Vagina (tissue), 2 donors: ENCODE measurements around the gene MLKL. TPM values are rescaled to one million over a fixed set of nuclear protein-coding genes. Genes with fewer than 3 reads are reported as not detected.
"Not testable (repeated sequence)": the region's sequence is repeated elsewhere in the genome, so short reads cannot be mapped to it uniquely, and the experiment has no call there.

Source experiments
- DNase-seq, 2 donors: peaks; one replicate each; pipeline ENCODE4 v3.0.0-alpha.2; 2017; ENCODE audit errors: extremely low spot score in 2 of 2
- H3K27ac ChIP-seq: fragments of 200-600 bp; sonication (generic); one replicate; pipeline ENCODE4 v1.5.1; 2019
- H3K27me3 ChIP-seq: fragments of 200-600 bp; sonication (generic); one replicate; pipeline ENCODE4 v1.5.1; 2019
- H3K36me3 ChIP-seq, 2 donors: fragments of 200-600 bp; sonication (generic); one replicate each; pipeline ENCODE4 v1.5.1; 2017 to 2019
- H3K4me1 ChIP-seq: fragments of 200-600 bp; sonication (generic); one replicate; pipeline ENCODE4 v1.5.1; 2019
- H3K4me3 ChIP-seq, 2 donors: fragments of 200-600 bp; sonication (generic); 1 replicate in 1 of 2; 2 replicates in 1 of 2; pipeline ENCODE4 v1.5.1; 2016 to 2019
- H3K9me3 ChIP-seq: fragments of 200-600 bp; sonication (generic); one replicate; pipeline ENCODE4 v1.5.1; 2019
- POLR2A ChIP-seq, 2 donors: fragments of 450-650 bp; IDR thresholded peaks; one replicate each; pipeline ENCODE4 v1.6.1; 2017; ENCODE audit warnings: antibody characterized with exemption in 2 of 2, mild to moderate bottlenecking in 2 of 2, moderate library complexity in 2 of 2
- POLR2AphosphoS5 ChIP-seq, 2 donors: sonication (generic); formaldehyde crosslinking; IDR thresholded peaks; one replicate each; pipeline ENCODE4 v1.9.0; 2017; ENCODE audit warnings: antibody characterized with exemption in 2 of 2, mild to moderate bottlenecking in 2 of 2, low read depth in 1 of 2; ENCODE audit not compliant: insufficient read depth in 1 of 2
- intact Hi-C: fragments of 100-400 bp; cut with DNase I; formaldehyde crosslinking; loops from one replicate; pipeline ENCODE4 v1.15.1; 2023
- total RNA-seq: library from RNA; depleted of rRNA; stranded (reverse); fragments of >200 nt; gene quantifications from one replicate; pipeline ENCODE4 v1.2.3, GENCODE V29; 2016
- TF ChIP-seq, protein P1 (sequence below), 3 experiments: fragments of 450-650 bp in 2 of 3; fragments of 200-600 bp in 1 of 3; sonication (generic) in 1 of 3; IDR thresholded peaks; one replicate each; pipeline ENCODE4 v1.5.1; 2017 to 2019; ENCODE audit warnings: antibody characterized with exemption in 3 of 3, mild to moderate bottlenecking in 2 of 3, moderate library complexity in 2 of 3

Gene MLKL
- total RNA-seq, 1 donor from 2014 or later = 40.0 TPM

- TF ChIP-seq POLR2A (IDR thresholded peaks at IDR 0.05) = no peak
- TF ChIP-seq, protein P1, sequence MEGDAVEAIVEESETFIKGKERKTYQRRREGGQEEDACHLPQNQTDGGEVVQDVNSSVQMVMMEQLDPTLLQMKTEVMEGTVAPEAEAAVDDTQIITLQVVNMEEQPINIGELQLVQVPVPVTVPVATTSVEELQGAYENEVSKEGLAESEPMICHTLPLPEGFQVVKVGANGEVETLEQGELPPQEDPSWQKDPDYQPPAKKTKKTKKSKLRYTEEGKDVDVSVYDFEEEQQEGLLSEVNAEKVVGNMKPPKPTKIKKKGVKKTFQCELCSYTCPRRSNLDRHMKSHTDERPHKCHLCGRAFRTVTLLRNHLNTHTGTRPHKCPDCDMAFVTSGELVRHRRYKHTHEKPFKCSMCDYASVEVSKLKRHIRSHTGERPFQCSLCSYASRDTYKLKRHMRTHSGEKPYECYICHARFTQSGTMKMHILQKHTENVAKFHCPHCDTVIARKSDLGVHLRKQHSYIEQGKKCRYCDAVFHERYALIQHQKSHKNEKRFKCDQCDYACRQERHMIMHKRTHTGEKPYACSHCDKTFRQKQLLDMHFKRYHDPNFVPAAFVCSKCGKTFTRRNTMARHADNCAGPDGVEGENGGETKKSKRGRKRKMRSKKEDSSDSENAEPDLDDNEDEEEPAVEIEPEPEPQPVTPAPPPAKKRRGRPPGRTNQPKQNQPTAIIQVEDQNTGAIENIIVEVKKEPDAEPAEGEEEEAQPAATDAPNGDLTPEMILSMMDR (IDR thresholded peaks at IDR 0.05) = no peak
- TF ChIP-seq POLR2AphosphoS5 (IDR thresholded peaks at IDR 0.05; ENCODE audit: insufficient read depth in 1 of 2, low read depth in 1 of 2) = no peak
- intact Hi-C loops = no loop called here
- H3K27me3 ChIP-seq = no peaks in the 10 kb centered on the region
- H3K36me3 ChIP-seq = peaks cover 0 to 23% of the 10 kb centered on the region in 2 donors
- no peak for DNase-seq
- H3K4me3 ChIP-seq = no peak overlapping the region
- H3K9me3 ChIP-seq = no peaks in the 10 kb centered on the region
- no peak overlapping the region for H3K27ac ChIP-seq
- peaks cover 22% of the 10 kb centered on the region for H3K4me1 ChIP-seq
These were observed 46.1 kb downstream of the MLKL start for GRCh38 chr16:74654536-74655050.

DNA sequence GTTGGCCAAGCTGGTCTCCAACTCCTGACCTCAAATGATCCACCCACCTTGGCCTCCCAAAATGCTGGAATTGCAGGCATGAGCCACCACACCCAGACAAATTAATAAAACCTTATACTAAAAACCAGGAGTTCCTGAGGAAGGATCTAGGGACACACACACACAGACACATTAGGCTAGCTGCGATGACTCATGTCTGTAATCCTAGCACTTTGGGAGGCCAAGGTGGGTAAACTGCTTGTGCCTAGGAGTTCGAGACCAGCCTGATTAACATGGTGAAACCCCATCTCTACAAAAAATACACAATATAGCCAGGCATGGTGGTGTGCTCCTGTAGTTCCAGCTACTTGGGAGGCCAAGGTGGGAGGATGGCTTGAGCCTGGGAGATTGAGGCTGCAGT, 47.8 kb downstream of the MLKL start:
- H3K9me3 ChIP-seq, DNase-seq, intact Hi-C loops, H3K27ac ChIP-seq, H3K4me3 ChIP-seq, H3K27me3 ChIP-seq, H3K4me1 ChIP-seq: not testable (repeated sequence)
- peaks cover 0 to 31% of the 10 kb centered on the region in 2 donors for H3K36me3 ChIP-seq

- intact Hi-C loops = no loop called here
- Histone ChIP-seq H3K4me1 (peaks cover 4% of the 10 kb centered on the region), H3K27ac (no peak overlapping the region), H3K9me3 (no peaks in the 10 kb centered on the region), H3K27me3 (no peaks in the 10 kb centered on the region), H3K4me3 (no peak overlapping the region), H3K36me3 (peaks cover 0 to 37% of the 10 kb centered on the region in 2 donors)
- no peak for TF ChIP-seq POLR2AphosphoS5 (IDR thresholded peaks at IDR 0.05; ENCODE audit: insufficient read depth in 1 of 2, low read depth in 1 of 2)
- TF ChIP-seq, protein P1 (IDR thresholded peaks at IDR 0.05) = no peak
- TF ChIP-seq POLR2A (IDR thresholded peaks at IDR 0.05) = no peak
- DNase-seq = no peak
These were observed 48.4 kb downstream of the MLKL start for GRCh38 chr16:74652249-74652648.

DNA sequence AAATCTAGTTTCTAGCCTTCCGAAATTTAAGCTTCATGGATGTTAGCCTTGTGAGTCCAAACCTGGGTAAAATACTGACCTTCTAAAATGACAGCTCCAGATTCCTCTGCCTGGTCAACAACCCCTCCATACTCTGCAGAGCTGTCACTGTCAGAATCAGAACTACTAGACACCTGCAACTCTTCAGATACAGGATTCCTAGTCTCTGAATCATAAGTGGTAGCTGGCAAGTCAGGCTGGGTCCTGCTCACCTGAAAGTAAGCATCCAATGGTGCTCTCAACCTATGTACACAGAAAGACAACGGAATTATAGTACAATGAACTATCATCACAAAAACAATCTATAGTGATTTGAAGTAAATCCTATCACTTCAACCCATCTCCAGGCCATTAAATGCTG, 48.8 kb downstream of the MLKL start:
- Histone ChIP-seq H3K4me3 (no peak overlapping the region), H3K9me3 (no peaks in the 10 kb centered on the region), H3K27ac (no peak overlapping the region), H3K36me3 (peaks cover 0 to 41% of the 10 kb centered on the region in 2 donors), H3K4me1 (peaks cover 4% of the 10 kb centered on the region), H3K27me3 (no peaks in the 10 kb centered on the region)
- intact Hi-C loops = no loop called here
- TF ChIP-seq POLR2AphosphoS5 (IDR thresholded peaks at IDR 0.05; ENCODE audit: insufficient read depth in 1 of 2, low read depth in 1 of 2) (no peak), POLR2A (IDR thresholded peaks at IDR 0.05) (no peak)
- TF ChIP-seq, protein P1 (IDR thresholded peaks at IDR 0.05) = no peak
- no peak for DNase-seq

DNA sequence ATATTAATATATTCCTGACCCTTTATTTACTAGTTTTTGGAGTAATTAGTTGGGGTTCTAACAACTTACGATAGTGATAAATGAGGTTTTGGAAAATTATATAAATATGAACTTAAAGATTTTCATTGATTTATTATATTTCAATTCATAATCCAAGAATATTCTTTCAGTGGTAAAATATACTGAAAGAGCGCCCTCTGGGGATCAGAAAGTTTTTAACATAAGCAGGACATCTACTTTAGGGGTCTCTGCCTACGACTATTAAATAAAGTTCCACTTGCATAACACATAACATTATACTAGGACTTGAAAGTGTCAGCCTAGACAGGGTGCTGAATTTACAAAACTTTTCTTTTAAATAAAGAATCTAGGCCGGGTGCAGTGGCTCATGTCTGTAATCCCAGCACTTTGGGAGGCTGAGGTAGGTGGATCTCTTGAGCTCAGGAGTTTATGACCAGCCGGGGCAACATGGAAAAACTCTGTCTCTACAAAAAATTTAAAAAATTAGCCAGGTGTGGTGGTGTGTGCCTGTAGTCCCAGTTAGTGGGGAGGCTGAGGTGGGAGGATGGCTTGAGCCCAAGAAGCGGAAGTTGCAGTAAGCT, 49.6 kb downstream of the MLKL start:
- Histone ChIP-seq H3K36me3 (peaks cover 0 to 44% of the 10 kb centered on the region in 2 donors), H3K4me3 (no peak overlapping the region)

More for the DNA sequence above, 49.6 kb downstream of the MLKL start:
- no peaks in the 10 kb centered on the region for H3K27me3 ChIP-seq
- H3K4me1 ChIP-seq = peaks cover 4% of the 10 kb centered on the region
- no peak overlapping the region for H3K27ac ChIP-seq
- TF ChIP-seq POLR2AphosphoS5 (IDR thresholded peaks at IDR 0.05; ENCODE audit: insufficient read depth in 1 of 2, low read depth in 1 of 2) (no peak), POLR2A (IDR thresholded peaks at IDR 0.05) (no peak)
- TF ChIP-seq, protein P1 (IDR thresholded peaks at IDR 0.05) = no peak
- intact Hi-C loops = no loop called here
- H3K9me3 ChIP-seq = no peaks in the 10 kb centered on the region
- no peak for DNase-seq
